SU-DHL-6 (cell line): ENCODE data around the gene PLA2G2E.

Experiments used
- H2AFZ ChIP-seq: fragments of 200-600 bp; sonication (generic); 2 replicates; pipeline ENCODE4 v1.6.1; 2014; ENCODE audit warnings: low read depth, mild to moderate bottlenecking, moderate library complexity, mixed read lengths, antibody characterized with exemption, low read length; ENCODE audit not compliant: severe bottlenecking
- H3F3A ChIP-seq: fragments of 200-600 bp; shearing (Covaris generic); 2 replicates; pipeline ENCODE4 v1.6.0; 2016; ENCODE audit warnings: antibody characterized with exemption, mild to moderate bottlenecking; ENCODE audit not compliant: insufficient read depth
- H3K27ac ChIP-seq: fragments of 200-600 bp; sonication (generic); 2 replicates; pipeline ENCODE4 v1.5.1; 2016; ENCODE audit warnings: low read depth, mild to moderate bottlenecking, low read length, moderate library complexity, mixed read lengths
- H3K27me3 ChIP-seq: fragments of 200-600 bp; sonication (generic), shearing (Covaris generic); 2 replicates; pipeline ENCODE4 v1.6.0; 2014; ENCODE audit warnings: mild to moderate bottlenecking, low read length
- H3K36me3 ChIP-seq: fragments of 200-600 bp; sonication (generic); 2 replicates; pipeline ENCODE4 v1.6.1; 2014; ENCODE audit warnings: mild to moderate bottlenecking, low read length, mixed read lengths
- H3K4me2 ChIP-seq: fragments of 300-600, 200-600 bp; shearing (Covaris generic), sonication (generic); 2 replicates; pipeline ENCODE4 v1.6.0; 2014; ENCODE audit warnings: low read length, low read depth, mild to moderate bottlenecking; ENCODE audit not compliant: poor library complexity, severe bottlenecking
- H3K4me3 ChIP-seq: fragments of 200-600 bp; sonication (generic); 2 replicates; pipeline ENCODE4 v1.5.1; 2014; ENCODE audit warnings: antibody characterized with exemption, low read length, mild to moderate bottlenecking, mixed read lengths; ENCODE audit not compliant: insufficient read depth, poor library complexity, severe bottlenecking
- H3K79me2 ChIP-seq: fragments of 200-600 bp; sonication (generic); 2 replicates; pipeline ENCODE4 v1.6.1; 2014; ENCODE audit warnings: mild to moderate bottlenecking, low read length, moderate library complexity; ENCODE audit not compliant: insufficient read depth
- H3K9ac ChIP-seq: fragments of 200-600 bp; sonication (generic); 2 replicates; pipeline ENCODE4 v1.7.0; 2014; ENCODE audit warnings: mild to moderate bottlenecking, low read length
- H3K9me2 ChIP-seq: fragments of 200-600 bp; sonication (generic); replicated peaks from 2 replicates; pipeline ENCODE4 v1.6.1; 2014; ENCODE audit warnings: low read length; ENCODE audit not compliant: insufficient read depth
- H3K9me3 ChIP-seq: fragments of 200-600 bp; sonication (generic); 2 replicates; pipeline ENCODE4 v1.6.1; 2014; ENCODE audit warnings: low read length, mixed read lengths; ENCODE audit not compliant: insufficient read depth
- H4K20me1 ChIP-seq: fragments of 200-600 bp; sonication (generic); 2 replicates; pipeline ENCODE4 v1.6.1; 2014; ENCODE audit warnings: low read depth, mild to moderate bottlenecking, antibody characterized with exemption, low read length, moderate library complexity, mixed read lengths
- EZH2phosphoT487 ChIP-seq: fragments of 200-600 bp; sonication (generic), shearing (Covaris generic); conservative IDR thresholded peaks from 2 replicates; pipeline ENCODE4 v1.6.1; 2018; ENCODE audit warnings: mild to moderate bottlenecking, antibody characterized with exemption, low read length, moderate library complexity, mixed read lengths
- TF ChIP-seq, protein P1 (sequence below): fragments of 200-600 bp; sonication (generic); IDR thresholded peaks from one replicate; pipeline ENCODE4 v1.5.1; 2017; ENCODE audit warnings: antibody characterized with exemption, mild to moderate bottlenecking, low read length, moderate library complexity; ENCODE audit not compliant: insufficient read depth, poor library complexity, severe bottlenecking

Gene PLA2G2E

DNA sequence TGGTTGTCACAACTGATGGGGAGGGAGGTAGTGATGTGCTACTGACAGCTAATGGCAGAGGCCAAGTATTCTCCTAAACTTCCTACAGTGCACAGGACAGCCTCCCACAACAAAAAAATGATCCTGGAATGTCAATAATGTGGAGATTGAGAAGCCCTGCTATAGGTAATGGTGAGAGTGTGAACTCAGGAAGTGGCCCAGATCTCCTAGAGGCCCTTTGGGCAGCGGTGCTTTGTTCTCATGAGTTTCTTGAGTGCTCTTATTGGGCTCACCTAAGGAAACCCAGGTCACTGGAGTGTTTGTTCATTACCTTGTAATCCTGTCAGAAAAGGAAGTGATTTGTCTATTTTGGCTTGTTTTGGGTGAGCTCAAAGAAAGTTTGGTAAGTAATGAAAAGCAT is 35.3 kb downstream of the PLA2G2E start:
- H3K4me3 ChIP-seq: no peak overlapping the region
- H3K4me2 ChIP-seq: no peak overlapping the region
- H3K36me3 ChIP-seq: 0 out of 2 replicates have a peak, but pooled peaks cover 6% of the 10 kb centered on the region
- no peak overlapping the region for H2AFZ ChIP-seq
- 0 out of 2 replicates have a peak, but pooled peaks cover 5% of the 10 kb centered on the region for H4K20me1 ChIP-seq
- no peaks in the 10 kb centered on the region for H3K9me3 ChIP-seq
- H3K9ac ChIP-seq: no peak overlapping the region
- H3K79me2 ChIP-seq: peaks cover 66% of the 10 kb centered on the region
- H3K9me2 ChIP-seq: no peaks in the 10 kb centered on the region
- no peaks in the 10 kb centered on the region for H3F3A ChIP-seq
- H3K27me3 ChIP-seq: no peaks in the 10 kb centered on the region
- no peak overlapping the region for H3K27ac ChIP-seq
- TF ChIP-seq, protein P1, sequence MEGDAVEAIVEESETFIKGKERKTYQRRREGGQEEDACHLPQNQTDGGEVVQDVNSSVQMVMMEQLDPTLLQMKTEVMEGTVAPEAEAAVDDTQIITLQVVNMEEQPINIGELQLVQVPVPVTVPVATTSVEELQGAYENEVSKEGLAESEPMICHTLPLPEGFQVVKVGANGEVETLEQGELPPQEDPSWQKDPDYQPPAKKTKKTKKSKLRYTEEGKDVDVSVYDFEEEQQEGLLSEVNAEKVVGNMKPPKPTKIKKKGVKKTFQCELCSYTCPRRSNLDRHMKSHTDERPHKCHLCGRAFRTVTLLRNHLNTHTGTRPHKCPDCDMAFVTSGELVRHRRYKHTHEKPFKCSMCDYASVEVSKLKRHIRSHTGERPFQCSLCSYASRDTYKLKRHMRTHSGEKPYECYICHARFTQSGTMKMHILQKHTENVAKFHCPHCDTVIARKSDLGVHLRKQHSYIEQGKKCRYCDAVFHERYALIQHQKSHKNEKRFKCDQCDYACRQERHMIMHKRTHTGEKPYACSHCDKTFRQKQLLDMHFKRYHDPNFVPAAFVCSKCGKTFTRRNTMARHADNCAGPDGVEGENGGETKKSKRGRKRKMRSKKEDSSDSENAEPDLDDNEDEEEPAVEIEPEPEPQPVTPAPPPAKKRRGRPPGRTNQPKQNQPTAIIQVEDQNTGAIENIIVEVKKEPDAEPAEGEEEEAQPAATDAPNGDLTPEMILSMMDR: no peak
- TF ChIP-seq EZH2phosphoT487: no peak

DNA sequence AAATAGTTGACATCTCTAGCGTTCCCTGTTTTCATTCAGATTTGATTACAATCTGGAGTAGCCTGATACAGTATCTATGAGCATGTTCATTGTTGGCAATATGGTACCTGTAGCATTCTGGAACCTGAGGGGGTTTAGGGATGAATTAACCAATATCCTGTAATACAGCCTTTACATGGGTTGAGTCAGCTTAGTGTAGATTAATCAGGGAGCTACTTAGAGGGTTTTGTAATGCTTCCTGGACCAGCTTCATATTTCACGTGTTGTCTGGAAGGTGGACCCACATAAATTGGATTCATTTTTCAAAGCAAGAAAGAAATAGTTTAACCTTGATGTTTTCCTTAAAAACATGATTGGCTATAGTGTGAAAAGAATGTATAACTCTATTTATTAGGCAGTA is 37.6 kb downstream of the PLA2G2E start:
- no peaks in the 10 kb centered on the region for H3F3A ChIP-seq
- H3K4me2 ChIP-seq: no peak overlapping the region
- H3K27me3 ChIP-seq: no peaks in the 10 kb centered on the region
- H3K9ac ChIP-seq: no peak overlapping the region
- H3K79me2 ChIP-seq: peaks cover 74% of the 10 kb centered on the region
- no peak overlapping the region for H2AFZ ChIP-seq
- no peaks in the 10 kb centered on the region for H3K9me3 ChIP-seq
- no peaks in the 10 kb centered on the region for H3K9me2 ChIP-seq
- 0 out of 2 replicates have a peak, but pooled peaks cover 5% of the 10 kb centered on the region for H4K20me1 ChIP-seq
- TF ChIP-seq EZH2phosphoT487: no peak
- TF ChIP-seq, protein P1: no peak
- H3K4me3 ChIP-seq: no peak overlapping the region
- no peak overlapping the region for H3K27ac ChIP-seq
- H3K36me3 ChIP-seq: 0 out of 2 replicates have a peak, but pooled peaks cover 3% of the 10 kb centered on the region

GRCh38 chr1:19884312-19884711 is 39.1 kb downstream of the PLA2G2E start:
- H3K27me3 ChIP-seq: no peaks in the 10 kb centered on the region
- TF ChIP-seq, protein P1: no peak
- TF ChIP-seq EZH2phosphoT487: no peak
- H3K79me2 ChIP-seq: peaks cover 61% of the 10 kb centered on the region
- no peak overlapping the region for H2AFZ ChIP-seq
- H3F3A ChIP-seq: no peaks in the 10 kb centered on the region
- no peaks in the 10 kb centered on the region for H3K36me3 ChIP-seq
- H4K20me1 ChIP-seq: no peaks in the 10 kb centered on the region
- H3K4me3 ChIP-seq: no peak overlapping the region
- H3K9me2 ChIP-seq: no peaks in the 10 kb centered on the region
- no peak overlapping the region for H3K27ac ChIP-seq
- H3K9me3 ChIP-seq: no peaks in the 10 kb centered on the region
- H3K9ac ChIP-seq: no peak overlapping the region
- H3K4me2 ChIP-seq: peak overlapping the region; percentile 67
